ENCODE measurements around the gene TMC1. TPM values are rescaled to one million over a fixed set of nuclear protein-coding genes. Genes with fewer than 3 reads are reported as not detected.

Gene TMC1
- polyA plus RNA-seq, 2 of the 4 experiments (the other 2 are of a cell fraction) = 0.12 to 0.17 TPM

DNA sequence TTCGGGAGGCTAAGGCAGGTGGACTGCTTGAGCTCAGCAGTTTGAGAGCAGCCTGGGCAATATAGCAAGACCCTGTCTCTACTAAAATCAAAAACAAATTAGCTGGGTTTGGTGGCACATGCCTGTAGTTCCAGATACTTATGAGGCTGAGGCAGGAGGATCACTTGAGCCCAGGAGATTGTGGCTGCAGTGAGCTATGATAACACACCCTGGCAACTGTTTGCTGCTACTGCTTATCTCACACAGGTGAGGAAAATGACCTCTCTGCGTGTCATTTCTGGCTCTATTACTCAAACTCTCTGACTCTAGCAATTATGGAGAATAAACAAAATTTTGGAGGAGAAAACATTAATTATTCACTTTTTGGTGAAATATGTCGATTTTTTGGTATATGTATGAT, 45.3 kb upstream of the TMC1 start:
- WGBS (ENCODE audit: missing lambda C conversion rate) = 61% methylated on average over 3 of the region's 3 CpGs
- peaks cover 69% of the 10 kb centered on the region for H3K4me1 ChIP-seq
- peak overlapping the region; percentile 71 for H3K4me2 ChIP-seq
- CTCF ChIA-PET = interaction anchor here (1.3 to 2.4 kb wide), 2 partner anchors 116 to 346 kb away, joined by 3 to 6 read pairs; no protein-coding TSS in a partner anchor
- peak overlapping the region; percentile 69 to 81; a peak in 5 of 6 replicates for H3K27ac ChIP-seq
- no peak for DNase-seq (ENCODE audit: low read depth in 1 of 2, low spot score in 1 of 2)
- H3K4me3 ChIP-seq = no peak overlapping the region
- TF ChIP-seq MAZ (IDR thresholded peaks at IDR 0.05; ENCODE audit: borderline replicate concordance, low read depth, low read length) (no peak), CEBPB (IDR thresholded peaks at IDR 0.05) (no peak), RCOR1 (IDR thresholded peaks at IDR 0.05; ENCODE audit: low read depth, low read length) (no peak), MYC (IDR thresholded peaks at IDR 0.05; ENCODE audit: borderline replicate concordance, low read length) (no peak), EHMT2 (IDR thresholded peaks at IDR 0.05; ENCODE audit: low read depth) (no peak), KDM1A (IDR thresholded peaks at IDR 0.05; ENCODE audit: low read depth) (no peak)
- TF ChIP-seq, protein P1, sequence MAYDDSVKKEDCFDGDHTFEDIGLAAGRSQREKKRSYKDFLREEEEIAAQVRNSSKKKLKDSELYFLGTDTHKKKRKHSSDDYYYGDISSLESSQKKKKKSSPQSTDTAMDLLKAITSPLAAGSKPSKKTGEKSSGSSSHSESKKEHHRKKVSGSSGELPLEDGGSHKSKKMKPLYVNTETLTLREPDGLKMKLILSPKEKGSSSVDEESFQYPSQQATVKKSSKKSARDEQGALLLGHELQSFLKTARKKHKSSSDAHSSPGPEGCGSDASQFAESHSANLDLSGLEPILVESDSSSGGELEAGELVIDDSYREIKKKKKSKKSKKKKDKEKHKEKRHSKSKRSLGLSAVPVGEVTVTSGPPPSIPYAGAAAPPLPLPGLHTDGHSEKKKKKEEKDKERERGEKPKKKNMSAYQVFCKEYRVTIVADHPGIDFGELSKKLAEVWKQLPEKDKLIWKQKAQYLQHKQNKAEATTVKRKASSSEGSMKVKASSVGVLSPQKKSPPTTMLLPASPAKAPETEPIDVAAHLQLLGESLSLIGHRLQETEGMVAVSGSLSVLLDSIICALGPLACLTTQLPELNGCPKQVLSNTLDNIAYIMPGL (CRISPR knock-in tag; IDR thresholded peaks at IDR 0.05; ENCODE audit: borderline replicate concordance) = no peak
- FAIRE-seq = no peak
- ATAC-seq = no peak
- no peaks in the 10 kb centered on the region for H3K9me3 ChIP-seq
- POLR2A ChIA-PET = interaction anchor here (1.8 to 2.7 kb wide), 3 partner anchors 111 to 114 kb away, joined by 3 to 56 read pairs (median 14); partner anchors contain the start of gene ZFAND5

DNA sequence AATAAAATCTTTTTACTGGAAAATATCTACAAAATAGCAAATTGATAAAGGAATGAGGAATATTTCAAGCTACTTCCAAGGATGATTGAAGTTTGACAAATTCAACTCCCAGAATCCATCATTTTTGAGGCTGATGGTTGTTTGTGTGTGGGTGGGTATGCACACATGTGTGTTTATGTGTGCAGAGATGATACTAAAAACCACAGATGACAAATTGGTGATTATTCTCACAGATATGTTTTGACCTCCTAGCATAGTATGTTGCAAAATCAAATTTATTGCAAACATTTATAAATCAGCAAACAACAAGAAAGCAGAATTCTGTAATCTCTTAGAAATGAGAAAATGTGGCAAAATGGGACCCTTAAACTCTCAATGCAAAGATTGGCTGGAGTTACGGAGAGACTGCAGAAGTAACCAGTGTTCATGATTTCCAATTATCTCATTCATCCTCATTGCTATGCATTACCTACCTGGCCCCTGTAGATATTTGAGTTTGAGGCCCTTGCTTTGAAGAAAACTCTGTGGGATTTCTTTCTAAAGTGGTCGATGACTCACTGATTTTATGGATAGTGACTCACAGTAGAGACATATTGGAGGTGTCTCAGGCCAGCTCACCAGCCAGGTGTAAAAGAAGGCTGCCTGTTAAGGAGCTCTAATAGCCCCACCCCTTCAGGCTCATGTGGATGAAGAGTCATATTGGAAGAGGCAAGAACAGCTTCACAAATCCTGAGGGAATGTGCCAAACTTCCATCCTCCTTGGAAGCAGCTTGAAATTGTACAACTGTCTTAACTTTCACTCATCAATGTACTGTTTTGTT, 44.6 kb upstream of the TMC1 start:
- peak overlapping the region; percentile 81 to 91 for H3K27ac ChIP-seq
- WGBS (ENCODE audit: missing lambda C conversion rate) = 4% methylated on average over 2 of the region's 2 CpGs
- FAIRE-seq (peak; percentile 87), DNase-seq (ENCODE audit: low read depth in 1 of 2, low spot score in 1 of 2) (peak; percentile 64 to 86), ATAC-seq (peak; percentile 76 to 80)
- H3K4me1 ChIP-seq = peaks cover 77% of the 10 kb centered on the region
- peak overlapping the region; percentile 71 for H3K4me2 ChIP-seq
- ChIA-PET POLR2A (interaction anchor here (0.7 to 2.7 kb wide), 8 partner anchors 14 to 182 kb away, joined by 3 to 56 read pairs (median 4); partner anchors contain the start of gene ZFAND5), CTCF (interaction anchor here (1.0 to 2.4 kb wide), 5 partner anchors 15 to 346 kb away, joined by 3 to 8 read pairs (median 6); no protein-coding TSS in a partner anchor)
- H3K4me3 ChIP-seq = no peak overlapping the region
- no peaks in the 10 kb centered on the region for H3K9me3 ChIP-seq
- peak; percentile 43 to 48; a peak in 2 of 5 replicates for TF ChIP-seq EP300 (IDR thresholded peaks at IDR 0.05)
- TF ChIP-seq SMC3 (IDR thresholded peaks at IDR 0.05) = peak; percentile 29; the same call in 1 of the 3 replicates
- TF ChIP-seq MYC (IDR thresholded peaks at IDR 0.05; ENCODE audit: borderline replicate concordance, low read length) = no peak
- no peak for TF ChIP-seq RFX5 (IDR thresholded peaks at IDR 0.05)
- no peak for TF ChIP-seq MAZ (IDR thresholded peaks at IDR 0.05; ENCODE audit: borderline replicate concordance, low read depth, low read length)
- no peak for TF ChIP-seq RNF2 (IDR thresholded peaks at IDR 0.05; ENCODE audit: borderline replicate concordance, low read depth)
- TF ChIP-seq, protein P2, sequence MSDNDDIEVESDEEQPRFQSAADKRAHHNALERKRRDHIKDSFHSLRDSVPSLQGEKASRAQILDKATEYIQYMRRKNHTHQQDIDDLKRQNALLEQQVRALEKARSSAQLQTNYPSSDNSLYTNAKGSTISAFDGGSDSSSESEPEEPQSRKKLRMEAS (IDR thresholded peaks at IDR 0.05) = peak; percentile 35; the same call in 1 of the 2 replicates
- TF ChIP-seq NPAS2 (CRISPR knock-in tag; IDR thresholded peaks at IDR 0.05; ENCODE audit: borderline replicate concordance) = no peak
- TF ChIP-seq POLR2A (IDR thresholded peaks at IDR 0.05; ENCODE audit: low read length) = no peak
- peak; percentile 34 to 67; a peak in 3 of 5 replicates for TF ChIP-seq JUN (IDR thresholded peaks at IDR 0.05)
- TF ChIP-seq EHF (CRISPR knock-in tag; IDR thresholded peaks at IDR 0.05) = no peak
- peak; percentile 85 for TF ChIP-seq GATA3 (IDR thresholded peaks at IDR 0.05; ENCODE audit: borderline replicate concordance)
- TF ChIP-seq KDM1A (IDR thresholded peaks at IDR 0.05; ENCODE audit: low read depth) = no peak
- no peak for TF ChIP-seq HOXB13 (CRISPR knock-in tag; IDR thresholded peaks at IDR 0.05; ENCODE audit: low read depth)
- TF ChIP-seq ZSCAN20 (CRISPR knock-in tag; IDR thresholded peaks at IDR 0.05) = no peak
- no peak for TF ChIP-seq CHD4 (IDR thresholded peaks at IDR 0.05; ENCODE audit: borderline replicate concordance)
- TF ChIP-seq RAD21 (conservative IDR thresholded peaks at IDR 0.05 in 1 of 2, IDR thresholded peaks at IDR 0.05 in 1 of 2) = peak; percentile 27 to 46; a peak in 4 of 5 replicates
- TF ChIP-seq TFCP2L1 (CRISPR knock-in tag; IDR thresholded peaks at IDR 0.05) = no peak
- TF ChIP-seq SREBF2 (IDR thresholded peaks at IDR 0.05) = no peak
- no peak for TF ChIP-seq FOSB (CRISPR knock-in tag; IDR thresholded peaks at IDR 0.05)
- no peak for TF ChIP-seq EHMT2 (IDR thresholded peaks at IDR 0.05; ENCODE audit: low read depth)
- no peak for TF ChIP-seq ZFP36 (IDR thresholded peaks at IDR 0.05; ENCODE audit: borderline replicate concordance, partially characterized antibody)
- TF ChIP-seq FOSL2 (IDR thresholded peaks at IDR 0.05) = peak; percentile 94
- peak; percentile 98 for TF ChIP-seq FOSL2 (CRISPR knock-in tag; IDR thresholded peaks at IDR 0.05)
- TF ChIP-seq HEYL (CRISPR knock-in tag; IDR thresholded peaks at IDR 0.05) = no peak
- TF ChIP-seq ESRRA (IDR thresholded peaks at IDR 0.05; ENCODE audit: borderline replicate concordance, low read length) = no peak
- TF ChIP-seq CBX2 (IDR thresholded peaks at IDR 0.05; ENCODE audit: borderline replicate concordance, low read depth) = no peak
- TF ChIP-seq, protein P3, sequence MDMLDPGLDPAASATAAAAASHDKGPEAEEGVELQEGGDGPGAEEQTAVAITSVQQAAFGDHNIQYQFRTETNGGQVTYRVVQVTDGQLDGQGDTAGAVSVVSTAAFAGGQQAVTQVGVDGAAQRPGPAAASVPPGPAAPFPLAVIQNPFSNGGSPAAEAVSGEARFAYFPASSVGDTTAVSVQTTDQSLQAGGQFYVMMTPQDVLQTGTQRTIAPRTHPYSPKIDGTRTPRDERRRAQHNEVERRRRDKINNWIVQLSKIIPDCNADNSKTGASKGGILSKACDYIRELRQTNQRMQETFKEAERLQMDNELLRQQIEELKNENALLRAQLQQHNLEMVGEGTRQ (IDR thresholded peaks at IDR 0.05) = no peak

Measured in A549 (cell line).